HepG2 (cell line): ENCODE measurements around the gene DVL3. TPM values are rescaled to one million over a fixed set of nuclear protein-coding genes. Genes with fewer than 3 reads are reported as not detected.

ENCODE experiments used
- AKAP8 ChIP-seq: sonication (generic); formaldehyde crosslinking; IDR thresholded peaks from 2 replicates; pipeline ENCODE4 v1.5.1; 2020; ENCODE audit warnings: mild to moderate bottlenecking, missing genetic modification reagents
- DNMT1 ChIP-seq: sonication (generic); formaldehyde crosslinking; IDR thresholded peaks from 2 replicates; pipeline ENCODE4 v1.5.1; 2020; ENCODE audit warnings: mild to moderate bottlenecking, missing genetic modification reagents
- MTERF4 ChIP-seq: sonication (generic); formaldehyde crosslinking; IDR thresholded peaks from 2 replicates; pipeline ENCODE4 v1.8.0; 2023; ENCODE audit warnings: mild to moderate bottlenecking, missing genetic modification reagents
- MYNN ChIP-seq: sonication (generic); formaldehyde crosslinking; IDR thresholded peaks from 2 replicates; pipeline ENCODE4 v1.4.0; 2020; ENCODE audit warnings: mild to moderate bottlenecking, low read depth, missing genetic modification reagents
- POLR2A ChIP-seq, 2 experiments: IDR thresholded peaks; 2 replicates each; pipeline ENCODE4 v1.6.1; 2011; ENCODE audit warnings: low read depth in 2 of 2, low read length in 2 of 2, mild to moderate bottlenecking in 1 of 2, moderate library complexity in 1 of 2; ENCODE audit not compliant: insufficient read depth in 1 of 2
- RCOR2 ChIP-seq: IDR thresholded peaks from 2 replicates; pipeline ENCODE4 v1.6.1; 2016; ENCODE audit warnings: missing biosample characterization, missing genetic modification reagents
- THAP9 ChIP-seq: sonication (generic); formaldehyde crosslinking; IDR thresholded peaks from 2 replicates; pipeline ENCODE4; 2020; ENCODE audit warnings: missing genetic modification reagents, mild to moderate bottlenecking, borderline replicate concordance
- ZIK1 ChIP-seq: sonication (generic); formaldehyde crosslinking; IDR thresholded peaks from 2 replicates; pipeline ENCODE4 v1.5.0; 2020; ENCODE audit warnings: mild to moderate bottlenecking, low read depth, missing genetic modification reagents, borderline replicate concordance
- ZNF609 ChIP-seq: sonication (generic); formaldehyde crosslinking; IDR thresholded peaks from 2 replicates; pipeline ENCODE4 v1.4.0; 2020; ENCODE audit warnings: mild to moderate bottlenecking, missing genetic modification reagents, borderline replicate concordance
- polyA plus RNA-seq, 8 experiments: library from polyadenylated mRNA; depleted of rRNA in 3 of 8; stranded (reverse) in 7 of 8; unstranded in 1 of 8; fragments of >200 nt; fragmentation: Illumina TruSeq in 4 of 8; extraction: Trizol in 4 of 8; gene quantifications; 2 replicates each; pipeline versions ENCODE4 v1.2.1 to v1.2.3, GENCODE V29; 2011 to 2016; ENCODE audit warnings: low read depth in 4 of 8, missing spikeins in 1 of 8, mixed read lengths in 1 of 8; ENCODE audit not compliant: insufficient read depth in 1 of 8
- total RNA-seq, 5 experiments: library from RNA; depleted of rRNA; stranded (reverse); fragments of >200 nt; fragmentation: Illumina TruSeq; extraction: Trizol; gene quantifications; 2 replicates each; pipeline ENCODE4 v1.2.3, GENCODE V29; 2016; ENCODE audit warnings: low read depth in 1 of 5
- TF ChIP-seq, protein P1 (sequence below): sonication (generic); formaldehyde crosslinking; IDR thresholded peaks from 2 replicates; pipeline ENCODE4 v1.4.0; 2020; ENCODE audit warnings: missing genetic modification reagents
- TF ChIP-seq, protein P2 (sequence below): sonication (generic); formaldehyde crosslinking; IDR thresholded peaks from 2 replicates; pipeline ENCODE4 v1.5.1; 2020; ENCODE audit warnings: mild to moderate bottlenecking, missing genetic modification reagents, borderline replicate concordance

The DVL3 gene
- total and polyA plus RNA-seq, 2 of the 13 experiments (the other 11 are each of a cell fraction or from before 2014, with no cell fraction given): 29.0 to 36.1 TPM

DNA sequence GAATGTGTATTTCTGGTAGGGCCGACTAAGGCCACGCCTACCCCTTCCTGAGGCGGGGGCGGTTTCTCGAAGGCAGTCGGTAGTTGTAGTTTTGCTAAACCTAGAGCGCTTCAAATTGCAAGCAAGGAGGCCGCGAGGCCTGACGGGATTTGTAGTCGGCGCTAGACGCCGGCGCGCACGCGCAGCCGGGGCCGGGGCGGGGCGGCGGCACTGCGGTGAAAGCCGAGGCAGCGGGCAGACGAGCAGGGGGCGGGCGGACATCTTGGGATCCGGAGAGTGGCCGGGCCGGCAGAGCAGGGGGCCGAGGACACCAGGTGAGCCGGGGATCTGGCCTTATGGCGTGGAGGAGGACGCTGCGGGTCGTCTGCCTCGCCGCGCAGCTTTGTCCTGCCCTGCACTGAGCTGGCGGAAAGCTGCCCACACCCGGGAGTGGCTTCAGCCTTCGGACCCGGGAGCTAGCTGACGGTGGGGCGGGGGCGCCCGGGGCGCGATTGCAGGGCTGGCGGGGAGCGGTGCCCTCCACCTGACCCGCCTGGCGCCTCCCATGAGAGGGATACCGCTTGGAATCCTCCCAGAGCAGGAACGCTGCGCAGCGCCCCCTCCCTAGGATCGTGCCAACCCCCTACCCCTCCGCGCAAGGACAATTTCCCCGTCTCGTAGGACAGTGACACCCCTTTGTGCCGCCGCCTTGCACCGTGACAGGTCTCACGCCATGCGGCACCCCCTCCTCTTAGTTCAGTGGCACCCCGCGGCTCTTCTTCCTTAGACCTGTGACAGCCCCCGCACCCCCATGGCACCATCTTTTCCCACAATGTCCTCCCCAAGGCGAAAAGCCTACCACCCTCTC, 19.7 kb downstream of the DVL3 start, which contains the start of gene AP2M1 (continued):
- TF ChIP-seq, protein P1, sequence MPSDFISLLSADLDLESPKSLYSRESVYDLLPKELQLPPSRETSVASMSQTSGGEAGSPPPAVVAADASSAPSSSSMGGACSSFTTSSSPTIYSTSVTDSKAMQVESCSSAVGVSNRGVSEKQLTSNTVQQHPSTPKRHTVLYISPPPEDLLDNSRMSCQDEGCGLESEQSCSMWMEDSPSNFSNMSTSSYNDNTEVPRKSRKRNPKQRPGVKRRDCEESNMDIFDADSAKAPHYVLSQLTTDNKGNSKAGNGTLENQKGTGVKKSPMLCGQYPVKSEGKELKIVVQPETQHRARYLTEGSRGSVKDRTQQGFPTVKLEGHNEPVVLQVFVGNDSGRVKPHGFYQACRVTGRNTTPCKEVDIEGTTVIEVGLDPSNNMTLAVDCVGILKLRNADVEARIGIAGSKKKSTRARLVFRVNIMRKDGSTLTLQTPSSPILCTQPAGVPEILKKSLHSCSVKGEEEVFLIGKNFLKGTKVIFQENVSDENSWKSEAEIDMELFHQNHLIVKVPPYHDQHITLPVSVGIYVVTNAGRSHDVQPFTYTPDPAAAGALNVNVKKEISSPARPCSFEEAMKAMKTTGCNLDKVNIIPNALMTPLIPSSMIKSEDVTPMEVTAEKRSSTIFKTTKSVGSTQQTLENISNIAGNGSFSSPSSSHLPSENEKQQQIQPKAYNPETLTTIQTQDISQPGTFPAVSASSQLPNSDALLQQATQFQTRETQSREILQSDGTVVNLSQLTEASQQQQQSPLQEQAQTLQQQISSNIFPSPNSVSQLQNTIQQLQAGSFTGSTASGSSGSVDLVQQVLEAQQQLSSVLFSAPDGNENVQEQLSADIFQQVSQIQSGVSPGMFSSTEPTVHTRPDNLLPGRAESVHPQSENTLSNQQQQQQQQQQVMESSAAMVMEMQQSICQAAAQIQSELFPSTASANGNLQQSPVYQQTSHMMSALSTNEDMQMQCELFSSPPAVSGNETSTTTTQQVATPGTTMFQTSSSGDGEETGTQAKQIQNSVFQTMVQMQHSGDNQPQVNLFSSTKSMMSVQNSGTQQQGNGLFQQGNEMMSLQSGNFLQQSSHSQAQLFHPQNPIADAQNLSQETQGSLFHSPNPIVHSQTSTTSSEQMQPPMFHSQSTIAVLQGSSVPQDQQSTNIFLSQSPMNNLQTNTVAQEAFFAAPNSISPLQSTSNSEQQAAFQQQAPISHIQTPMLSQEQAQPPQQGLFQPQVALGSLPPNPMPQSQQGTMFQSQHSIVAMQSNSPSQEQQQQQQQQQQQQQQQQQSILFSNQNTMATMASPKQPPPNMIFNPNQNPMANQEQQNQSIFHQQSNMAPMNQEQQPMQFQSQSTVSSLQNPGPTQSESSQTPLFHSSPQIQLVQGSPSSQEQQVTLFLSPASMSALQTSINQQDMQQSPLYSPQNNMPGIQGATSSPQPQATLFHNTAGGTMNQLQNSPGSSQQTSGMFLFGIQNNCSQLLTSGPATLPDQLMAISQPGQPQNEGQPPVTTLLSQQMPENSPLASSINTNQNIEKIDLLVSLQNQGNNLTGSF (CRISPR knock-in tag): no peak
- no peak for TF ChIP-seq ZNF609
- TF ChIP-seq MYNN: no peak
- TF ChIP-seq POLR2A (IDR thresholded peaks at IDR 0.05; ENCODE audit: insufficient read depth in 1 of 2, low read depth in 2 of 2, low read length in 2 of 2): peak; percentile 78 to 97
- TF ChIP-seq ZIK1: no peak
- no peak for TF ChIP-seq MTERF4 (CRISPR knock-in tag)
- TF ChIP-seq, protein P2, sequence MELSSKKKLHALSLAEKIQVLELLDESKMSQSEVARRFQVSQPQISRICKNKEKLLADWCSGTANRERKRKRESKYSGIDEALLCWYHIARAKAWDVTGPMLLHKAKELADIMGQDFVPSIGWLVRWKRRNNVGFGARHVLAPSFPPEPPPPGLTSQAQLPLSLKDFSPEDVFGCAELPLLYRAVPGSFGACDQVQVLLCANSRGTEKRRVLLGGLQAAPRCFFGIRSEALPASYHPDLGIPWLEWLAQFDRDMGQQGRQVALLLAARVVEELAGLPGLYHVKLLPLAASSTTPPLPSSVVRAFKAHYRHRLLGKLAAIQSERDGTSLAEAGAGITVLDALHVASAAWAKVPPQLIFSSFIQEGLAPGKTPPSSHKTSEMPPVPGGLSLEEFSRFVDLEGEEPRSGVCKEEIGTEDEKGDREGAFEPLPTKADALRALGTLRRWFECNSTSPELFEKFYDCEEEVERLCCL (CRISPR knock-in tag): no peak
- peak; percentile 67 for TF ChIP-seq THAP9 (CRISPR knock-in tag)
- no peak for TF ChIP-seq AKAP8 (CRISPR knock-in tag)
- no peak for TF ChIP-seq DNMT1 (CRISPR knock-in tag)
- TF ChIP-seq RCOR2 (CRISPR knock-in tag): no peak
